Fibroblast of mammary gland (primary cell): ENCODE measurements around the gene GADL1.

Experiments used
- DNase-seq: peaks from one replicate; pipeline ENCODE4 v3.0.0-alpha.2; 2010; ENCODE audit warnings: low read depth
- H3K4me3 ChIP-seq: 2 replicates; pipeline ENCODE4 v1.5.1; 2011; ENCODE audit warnings: low read depth, mild to moderate bottlenecking, low read length, moderate library complexity; ENCODE audit not compliant: control insufficient read depth
- TF ChIP-seq, protein P1 (sequence below): conservative IDR thresholded peaks from 2 replicates; pipeline ENCODE4 v1.5.1; 2011; ENCODE audit warnings: low read depth, low read length, inconsistent platforms; ENCODE audit not compliant: control insufficient read depth, insufficient read depth

The GADL1 gene

DNA sequence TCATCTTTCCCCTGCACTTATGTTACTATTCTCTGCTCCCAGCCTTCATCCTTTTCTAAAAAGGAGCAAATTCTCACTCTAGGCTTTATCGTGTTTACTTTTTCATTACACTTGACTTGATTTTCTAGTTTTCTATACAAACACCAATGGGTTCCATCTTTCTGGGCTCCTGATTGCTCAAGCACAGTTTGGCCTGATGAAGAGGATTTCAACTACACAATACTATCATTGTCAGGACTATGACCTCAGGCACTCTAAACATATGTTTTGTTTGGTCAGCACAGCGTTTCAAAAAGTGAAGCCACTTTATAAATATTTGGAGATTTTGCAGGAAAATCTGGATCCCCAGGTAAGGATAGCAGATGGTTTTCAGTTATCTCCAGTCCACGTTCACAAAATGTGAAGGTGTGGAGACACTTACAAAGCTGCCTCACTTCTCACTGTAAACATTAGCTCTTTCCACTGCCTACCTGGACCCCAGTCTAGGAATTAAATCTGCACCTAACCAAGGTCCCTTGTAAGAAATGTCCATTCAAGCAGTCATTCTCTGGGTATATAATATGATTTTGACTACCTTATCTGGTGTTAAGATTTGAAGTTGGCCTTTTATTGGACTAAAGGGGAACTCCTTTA, 201.8 kb downstream of the GADL1 start:
- H3K4me3 ChIP-seq = no peak overlapping the region
- TF ChIP-seq, protein P1, sequence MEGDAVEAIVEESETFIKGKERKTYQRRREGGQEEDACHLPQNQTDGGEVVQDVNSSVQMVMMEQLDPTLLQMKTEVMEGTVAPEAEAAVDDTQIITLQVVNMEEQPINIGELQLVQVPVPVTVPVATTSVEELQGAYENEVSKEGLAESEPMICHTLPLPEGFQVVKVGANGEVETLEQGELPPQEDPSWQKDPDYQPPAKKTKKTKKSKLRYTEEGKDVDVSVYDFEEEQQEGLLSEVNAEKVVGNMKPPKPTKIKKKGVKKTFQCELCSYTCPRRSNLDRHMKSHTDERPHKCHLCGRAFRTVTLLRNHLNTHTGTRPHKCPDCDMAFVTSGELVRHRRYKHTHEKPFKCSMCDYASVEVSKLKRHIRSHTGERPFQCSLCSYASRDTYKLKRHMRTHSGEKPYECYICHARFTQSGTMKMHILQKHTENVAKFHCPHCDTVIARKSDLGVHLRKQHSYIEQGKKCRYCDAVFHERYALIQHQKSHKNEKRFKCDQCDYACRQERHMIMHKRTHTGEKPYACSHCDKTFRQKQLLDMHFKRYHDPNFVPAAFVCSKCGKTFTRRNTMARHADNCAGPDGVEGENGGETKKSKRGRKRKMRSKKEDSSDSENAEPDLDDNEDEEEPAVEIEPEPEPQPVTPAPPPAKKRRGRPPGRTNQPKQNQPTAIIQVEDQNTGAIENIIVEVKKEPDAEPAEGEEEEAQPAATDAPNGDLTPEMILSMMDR = no peak
- no peak for DNase-seq

DNA sequence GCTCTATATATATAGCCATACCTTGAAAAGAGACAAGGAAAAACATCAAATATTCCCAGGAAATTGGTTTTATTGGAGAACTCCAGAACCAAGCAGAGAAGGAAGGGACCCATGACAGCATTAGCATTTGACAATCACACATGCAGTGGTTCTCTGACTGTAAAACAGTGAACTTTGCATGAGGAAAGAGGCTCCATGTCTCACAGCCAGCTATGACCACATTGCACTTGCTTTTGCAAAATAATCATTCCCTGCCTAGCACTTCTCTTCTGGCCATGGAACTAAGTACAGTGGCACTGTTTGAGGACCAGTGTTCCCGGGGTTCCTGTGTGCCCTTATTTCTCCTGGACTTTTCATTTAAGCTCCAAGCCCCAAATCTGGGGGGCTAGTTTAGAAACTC, 202.5 kb downstream of the GADL1 start:
- no peak for DNase-seq
- TF ChIP-seq, protein P1 = no peak
- no peak overlapping the region for H3K4me3 ChIP-seq

DNA sequence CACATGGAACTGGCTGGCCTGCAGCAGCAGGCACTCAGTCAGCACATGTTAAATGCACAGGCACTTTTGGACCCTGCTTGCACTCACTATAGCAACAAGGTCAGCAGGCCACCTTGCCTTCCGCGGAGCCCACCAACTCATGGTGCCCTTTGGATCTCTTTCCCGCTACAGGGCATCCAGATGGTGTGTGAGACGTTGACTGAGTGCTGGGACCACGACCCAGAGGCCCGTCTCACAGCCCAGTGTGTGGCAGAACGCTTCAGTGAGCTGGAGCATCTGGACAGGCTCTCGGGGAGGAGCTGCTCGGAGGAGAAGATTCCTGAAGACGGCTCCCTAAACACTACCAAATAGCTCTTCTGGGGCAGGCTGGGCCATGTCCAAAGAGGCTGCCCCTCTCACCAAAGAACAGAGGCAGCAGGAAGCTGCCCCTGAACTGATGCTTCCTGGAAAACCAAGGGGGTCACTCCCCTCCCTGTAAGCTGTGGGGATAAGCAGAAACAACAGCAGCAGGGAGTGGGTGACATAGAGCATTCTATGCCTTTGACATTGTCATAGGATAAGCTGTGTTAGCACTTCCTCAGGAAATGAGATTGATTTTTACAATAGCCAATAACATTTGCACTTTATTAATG, 203.1 kb downstream of the GADL1 start:
- TF ChIP-seq, protein P1 = no peak
- no peak overlapping the region for H3K4me3 ChIP-seq
- DNase-seq = no peak

DNA sequence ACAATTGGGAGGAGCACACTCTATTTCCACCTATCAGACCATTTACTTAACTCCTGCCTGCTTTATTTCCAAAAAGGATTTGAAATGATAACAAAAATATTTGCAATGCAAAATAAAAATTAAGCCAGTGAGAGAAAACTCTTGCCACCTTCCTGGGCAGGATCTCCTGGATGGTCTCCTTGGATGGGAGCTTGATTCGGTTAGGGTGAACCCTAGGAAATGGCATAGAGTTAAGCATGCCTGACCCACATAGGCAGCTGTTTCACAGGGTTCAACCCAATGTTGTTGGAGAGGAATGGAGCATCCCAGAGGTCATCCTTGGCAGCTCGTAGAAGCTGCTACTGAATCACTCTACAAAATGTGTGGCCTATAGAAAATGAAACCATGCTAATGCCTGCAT, 204.3 kb downstream of the GADL1 start:
- TF ChIP-seq, protein P1 = no peak
- DNase-seq = no peak
- H3K4me3 ChIP-seq = no peak overlapping the region

DNA sequence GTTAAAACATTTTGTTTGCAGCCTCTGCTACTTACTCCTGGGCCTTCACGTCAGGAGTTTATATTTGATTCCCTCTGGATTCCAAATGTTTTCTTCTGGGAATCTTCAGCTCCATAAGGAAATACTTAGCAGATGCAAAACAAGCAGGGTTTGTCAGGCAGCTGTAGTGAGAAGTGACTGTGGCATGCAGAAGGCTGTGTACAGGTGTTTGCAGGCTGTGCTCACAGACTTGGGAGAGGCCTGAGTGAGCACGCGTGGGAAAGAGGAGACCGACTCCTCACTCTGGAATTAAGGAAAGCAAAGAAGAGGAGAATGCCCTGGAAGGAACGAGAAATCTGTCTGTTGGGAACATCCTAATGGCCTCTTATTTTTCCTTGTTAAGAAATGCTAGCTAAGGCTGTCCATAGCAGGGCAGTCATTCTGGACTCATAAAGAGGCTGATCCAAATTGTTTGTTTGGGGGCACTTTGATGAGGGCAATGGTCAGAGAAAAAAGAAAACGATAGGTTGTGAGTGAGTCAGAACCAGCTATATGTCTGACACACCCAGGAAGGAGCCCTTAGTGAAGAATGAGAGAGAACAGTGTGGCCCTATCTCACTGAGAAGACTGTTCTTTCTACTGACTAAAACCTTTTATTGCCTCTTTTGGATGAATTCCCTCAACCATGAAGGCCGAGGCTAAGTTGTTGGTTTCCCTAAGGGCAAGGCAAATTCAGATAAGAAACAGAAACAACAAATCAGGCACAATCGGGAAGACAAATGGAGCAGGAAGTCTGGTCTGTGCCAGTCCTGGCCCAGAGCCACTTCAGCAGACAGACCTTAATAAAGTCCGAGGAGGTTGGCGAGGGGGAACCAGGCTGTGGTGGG, 205.5 kb downstream of the GADL1 start:
- no peak overlapping the region for H3K4me3 ChIP-seq
- TF ChIP-seq, protein P1 = no peak
- peak; percentile 72 for DNase-seq

DNA sequence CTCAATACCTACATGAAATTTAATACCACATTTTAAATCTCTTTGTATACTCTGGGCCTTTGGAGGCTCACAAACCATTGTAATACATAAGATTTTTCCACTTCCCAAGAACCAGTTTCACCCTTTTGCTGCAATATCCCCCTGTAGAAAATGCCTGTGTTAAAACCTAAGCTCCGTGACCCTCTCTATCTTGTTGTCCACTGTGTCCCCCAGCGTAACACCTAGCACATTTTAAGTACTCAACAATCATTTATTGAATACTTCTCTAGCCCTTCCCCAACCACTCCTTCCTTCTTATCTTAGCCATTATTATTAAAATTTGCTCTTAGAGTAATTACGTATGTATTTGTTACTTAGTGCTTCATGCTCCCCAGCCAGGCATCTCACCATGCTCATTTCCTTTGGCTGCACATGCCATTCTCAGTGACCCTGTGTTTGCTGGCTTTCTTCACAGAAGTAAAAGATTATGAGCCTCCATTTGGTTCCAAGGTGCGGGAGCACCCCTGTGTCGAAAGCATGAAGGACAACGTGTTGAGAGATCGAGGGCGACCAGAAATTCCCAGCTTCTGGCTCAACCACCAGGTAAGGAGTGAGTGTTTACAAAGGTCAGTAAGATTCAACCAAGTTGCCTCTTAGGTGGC, 206.4 kb downstream of the GADL1 start:
- H3K4me3 ChIP-seq = no peak overlapping the region
- TF ChIP-seq, protein P1 = no peak
- no peak for DNase-seq
